GM12864 (cell line): ENCODE measurements around the gene ACSF2.
"Not testable (repeated sequence)": the region's sequence is repeated elsewhere in the genome, so short reads cannot be mapped to it uniquely, and the experiment has no call there.

Source experiments
- DNase-seq: peaks from one replicate; pipeline ENCODE4 v3.0.0-alpha.2; 2011; ENCODE audit warnings: low read depth
- H3K4me3 ChIP-seq: 2 replicates; pipeline ENCODE4 v1.5.1; 2011; ENCODE audit warnings: mild to moderate bottlenecking, low read depth, low read length, control low read depth
- TF ChIP-seq, protein P1 (sequence below): IDR thresholded peaks from 2 replicates; pipeline ENCODE4 v1.5.1; 2011; ENCODE audit warnings: low read depth, mild to moderate bottlenecking, moderate library complexity, low read length, control low read depth, inconsistent platforms; ENCODE audit errors: missing control alignments

The ACSF2 gene

DNA sequence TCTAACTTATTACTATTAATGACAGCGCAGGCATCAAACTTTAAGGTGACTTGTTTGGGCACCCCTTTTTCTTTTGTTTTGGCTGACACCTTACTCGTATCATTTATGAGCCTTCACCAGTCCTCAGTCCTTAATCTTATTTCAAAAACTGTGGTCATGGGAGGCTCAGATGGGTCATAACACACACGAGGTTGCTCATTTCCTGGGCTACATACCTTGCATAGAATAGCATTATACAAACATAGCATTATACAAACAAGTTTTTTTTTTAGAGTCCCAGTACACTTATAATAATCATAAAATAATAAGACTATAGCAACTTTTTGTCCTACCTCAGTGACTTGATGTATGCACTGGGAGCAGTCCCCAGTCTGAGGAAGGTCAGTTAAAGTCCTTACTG, 11.2 kb upstream of the ACSF2 start:
- TF ChIP-seq, protein P1, sequence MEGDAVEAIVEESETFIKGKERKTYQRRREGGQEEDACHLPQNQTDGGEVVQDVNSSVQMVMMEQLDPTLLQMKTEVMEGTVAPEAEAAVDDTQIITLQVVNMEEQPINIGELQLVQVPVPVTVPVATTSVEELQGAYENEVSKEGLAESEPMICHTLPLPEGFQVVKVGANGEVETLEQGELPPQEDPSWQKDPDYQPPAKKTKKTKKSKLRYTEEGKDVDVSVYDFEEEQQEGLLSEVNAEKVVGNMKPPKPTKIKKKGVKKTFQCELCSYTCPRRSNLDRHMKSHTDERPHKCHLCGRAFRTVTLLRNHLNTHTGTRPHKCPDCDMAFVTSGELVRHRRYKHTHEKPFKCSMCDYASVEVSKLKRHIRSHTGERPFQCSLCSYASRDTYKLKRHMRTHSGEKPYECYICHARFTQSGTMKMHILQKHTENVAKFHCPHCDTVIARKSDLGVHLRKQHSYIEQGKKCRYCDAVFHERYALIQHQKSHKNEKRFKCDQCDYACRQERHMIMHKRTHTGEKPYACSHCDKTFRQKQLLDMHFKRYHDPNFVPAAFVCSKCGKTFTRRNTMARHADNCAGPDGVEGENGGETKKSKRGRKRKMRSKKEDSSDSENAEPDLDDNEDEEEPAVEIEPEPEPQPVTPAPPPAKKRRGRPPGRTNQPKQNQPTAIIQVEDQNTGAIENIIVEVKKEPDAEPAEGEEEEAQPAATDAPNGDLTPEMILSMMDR = no peak
- no peak for DNase-seq
- H3K4me3 ChIP-seq = no peak overlapping the region

DNA sequence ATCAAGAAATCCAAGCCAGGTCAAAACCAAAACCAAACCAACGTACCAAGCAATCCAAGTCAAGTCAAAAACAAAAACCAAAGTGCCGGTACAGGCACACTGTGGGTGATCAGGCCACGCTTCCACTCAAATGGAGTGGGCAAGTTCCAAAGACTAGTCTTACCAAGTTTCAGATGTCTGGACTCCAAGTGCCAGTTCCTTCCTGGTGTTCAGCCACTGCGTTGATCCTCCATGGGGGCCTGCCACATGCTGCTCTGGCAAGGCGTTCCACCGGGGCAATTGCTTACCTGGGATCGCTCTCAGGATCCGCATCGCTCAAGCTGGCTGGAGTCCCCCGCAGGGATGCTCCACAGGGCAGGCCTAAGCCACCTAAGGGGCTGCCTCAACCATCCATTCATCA, 6.4 kb upstream of the ACSF2 start:
- not testable (repeated sequence) for H3K4me3 ChIP-seq, DNase-seq

GRCh38 chr17:50420419-50421112, 5.5 kb upstream of the ACSF2 start:
- DNase-seq = no peak
- TF ChIP-seq, protein P1 = no peak
- H3K4me3 ChIP-seq = no peak overlapping the region

DNA sequence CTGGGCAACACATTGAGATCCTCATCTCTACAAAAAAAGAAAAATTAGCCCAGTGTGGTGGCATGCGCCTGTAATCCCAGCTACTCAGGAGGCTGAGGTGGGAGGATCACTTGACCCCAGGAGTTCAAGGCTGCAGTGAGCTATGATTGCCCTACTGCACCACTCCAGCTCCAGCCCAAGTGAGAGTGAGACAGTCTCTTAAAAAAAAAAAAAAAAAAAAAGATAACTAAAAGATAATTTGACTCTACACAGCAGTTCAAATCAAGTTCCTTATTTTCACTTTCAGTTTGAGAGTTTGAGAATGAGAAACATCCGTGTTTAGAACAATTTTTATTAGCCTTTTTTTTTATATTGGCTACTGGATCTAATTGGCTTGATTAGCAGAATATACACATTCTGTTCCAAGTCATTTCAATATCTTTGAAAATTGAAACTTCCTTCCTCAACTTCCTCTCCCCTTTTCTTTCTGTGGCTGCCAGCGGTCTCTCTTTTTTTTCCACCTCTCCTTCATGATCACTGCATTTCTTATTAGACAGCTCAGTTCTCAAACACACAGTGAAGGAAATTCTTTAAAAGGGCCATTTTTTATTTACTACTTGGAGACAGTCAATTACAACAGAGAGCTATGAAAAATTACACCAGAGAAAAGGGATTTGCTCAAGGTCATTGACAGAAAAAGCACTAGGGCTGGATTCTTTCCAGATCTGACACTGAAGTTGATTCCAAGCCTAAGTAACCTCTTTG, 4.5 kb upstream of the ACSF2 start:
- no peak for DNase-seq
- TF ChIP-seq, protein P1 = no peak
- H3K4me3 ChIP-seq = peak overlapping the region; percentile 29; the same call in 1 of the 2 replicates

DNA sequence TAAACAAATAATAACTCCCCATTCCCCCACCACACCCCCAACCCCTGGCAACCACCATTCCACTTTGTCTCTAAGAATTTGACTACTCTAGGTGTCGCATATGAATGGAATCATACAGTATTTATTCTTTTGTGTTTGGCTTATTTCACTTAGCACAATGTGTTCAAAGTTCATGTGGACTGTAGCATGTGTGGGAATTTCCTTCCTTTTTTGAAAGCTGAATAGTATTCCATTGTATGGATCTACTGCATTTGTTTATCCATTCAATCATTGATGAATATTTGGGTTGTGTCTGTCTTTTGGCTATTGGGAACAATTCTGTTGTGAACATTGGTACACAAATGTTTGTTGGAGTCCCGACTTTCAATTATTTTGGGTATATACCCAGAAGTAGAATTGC, 3.3 kb upstream of the ACSF2 start:
- H3K4me3 ChIP-seq = no peak overlapping the region
- TF ChIP-seq, protein P1 = no peak
- no peak for DNase-seq

GRCh38 chr17:50423553-50424159, 2.4 kb upstream of the ACSF2 start:
- no peak for DNase-seq
- TF ChIP-seq, protein P1 = no peak
- H3K4me3 ChIP-seq = no peak overlapping the region

DNA sequence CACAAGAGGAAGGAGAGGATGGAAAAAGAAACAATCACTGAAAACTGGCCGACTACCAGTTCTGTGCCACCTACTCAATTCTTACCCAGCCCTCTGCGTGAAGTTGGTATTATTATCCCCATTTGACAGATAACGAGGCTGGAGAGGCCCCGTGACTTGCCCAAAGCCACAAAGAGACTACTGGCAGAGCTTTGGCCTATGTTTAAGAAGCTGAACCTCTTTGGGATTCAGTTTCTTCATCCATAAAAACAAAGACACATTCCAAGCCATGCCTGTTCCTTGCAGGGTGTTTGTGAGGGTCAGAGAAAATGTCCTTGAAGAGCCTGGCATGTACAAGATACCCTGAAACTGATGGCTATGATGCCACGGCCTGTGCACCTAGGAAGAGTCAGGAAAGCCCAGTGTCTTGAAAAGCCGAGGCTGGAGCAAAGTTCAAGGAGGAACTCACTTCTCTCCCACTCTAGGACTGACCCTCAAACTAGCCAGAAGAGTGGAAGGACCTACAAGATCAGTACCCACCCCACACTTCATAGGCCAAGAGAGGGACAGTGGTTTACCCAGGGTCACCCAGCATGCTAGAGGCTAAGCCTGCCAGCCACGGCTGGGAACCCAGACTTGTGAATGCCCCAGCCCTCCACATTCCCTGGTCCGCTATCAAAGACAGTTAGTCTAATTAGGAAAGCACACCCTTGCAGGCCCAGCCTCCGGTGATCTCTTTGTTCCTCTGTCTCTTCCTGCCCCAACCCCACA, 1.6 kb upstream of the ACSF2 start:
- no peak for DNase-seq
- TF ChIP-seq, protein P1 = no peak
- H3K4me3 ChIP-seq = no peak overlapping the region
